ENCODE data around the gene THOC1. TPM values are rescaled to one million over a fixed set of nuclear protein-coding genes. Genes with fewer than 3 reads are reported as not detected.

Gene THOC1
- total and polyA plus RNA-seq, 2 of the 8 experiments (the other 6 are each of a cell fraction or from before 2014, with no cell fraction given), result 19.1 to 66.4 TPM

GRCh38 chr18:212780-213179 lies 55.1 kb downstream of the THOC1 start (continued):
- no peak for TF ChIP-seq CHD7 (IDR thresholded peaks at IDR 0.05; ENCODE audit: insufficient replicate concordance, low read length)
- no peak for TF ChIP-seq TCF12 (IDR thresholded peaks at IDR 0.05; ENCODE audit: low read depth, low read length)
- no peak for TF ChIP-seq ZNF274 (IDR thresholded peaks at IDR 0.05; ENCODE audit: borderline replicate concordance, extremely low read depth, low read length)
- no peak for TF ChIP-seq RFX5 (IDR thresholded peaks at IDR 0.05; ENCODE audit: borderline replicate concordance, low read depth, low read length)
- TF ChIP-seq, protein P1, sequence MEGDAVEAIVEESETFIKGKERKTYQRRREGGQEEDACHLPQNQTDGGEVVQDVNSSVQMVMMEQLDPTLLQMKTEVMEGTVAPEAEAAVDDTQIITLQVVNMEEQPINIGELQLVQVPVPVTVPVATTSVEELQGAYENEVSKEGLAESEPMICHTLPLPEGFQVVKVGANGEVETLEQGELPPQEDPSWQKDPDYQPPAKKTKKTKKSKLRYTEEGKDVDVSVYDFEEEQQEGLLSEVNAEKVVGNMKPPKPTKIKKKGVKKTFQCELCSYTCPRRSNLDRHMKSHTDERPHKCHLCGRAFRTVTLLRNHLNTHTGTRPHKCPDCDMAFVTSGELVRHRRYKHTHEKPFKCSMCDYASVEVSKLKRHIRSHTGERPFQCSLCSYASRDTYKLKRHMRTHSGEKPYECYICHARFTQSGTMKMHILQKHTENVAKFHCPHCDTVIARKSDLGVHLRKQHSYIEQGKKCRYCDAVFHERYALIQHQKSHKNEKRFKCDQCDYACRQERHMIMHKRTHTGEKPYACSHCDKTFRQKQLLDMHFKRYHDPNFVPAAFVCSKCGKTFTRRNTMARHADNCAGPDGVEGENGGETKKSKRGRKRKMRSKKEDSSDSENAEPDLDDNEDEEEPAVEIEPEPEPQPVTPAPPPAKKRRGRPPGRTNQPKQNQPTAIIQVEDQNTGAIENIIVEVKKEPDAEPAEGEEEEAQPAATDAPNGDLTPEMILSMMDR (IDR thresholded peaks at IDR 0.05; ENCODE audit: control extremely low read depth in 1 of 3, insufficient read depth in 1 of 3, low read depth in 1 of 3, low read length in 3 of 3), result no peak
- TF ChIP-seq EP300 (IDR thresholded peaks at IDR 0.05; ENCODE audit: borderline replicate concordance in 1 of 2, low read depth in 2 of 2, low read length in 2 of 2), result no peak
- no peak for TF ChIP-seq POLR2A (IDR thresholded peaks at IDR 0.05; ENCODE audit: control extremely low read depth in 1 of 2, low read depth in 2 of 2, low read length in 2 of 2)
- no peak for TF ChIP-seq BRCA1 (IDR thresholded peaks at IDR 0.05; ENCODE audit: low read depth, low read length)
- TF ChIP-seq SP4 (IDR thresholded peaks at IDR 0.05; ENCODE audit: low read length), result no peak
- TF ChIP-seq FOSL1 (IDR thresholded peaks at IDR 0.05; ENCODE audit: insufficient read depth, low read depth, low read length), result no peak

Data from H1 (cell line).